HL-60 (cell line): Measurements from ENCODE around the gene EXOC4.

Experiments used
- CTCF ChIP-seq: IDR thresholded peaks from one replicate; pipeline ENCODE4 v1.5.1; 2011; ENCODE audit warnings: low read length, control low read depth, inconsistent platforms; ENCODE audit not compliant: insufficient read depth
- POLR2AphosphoS5 ChIP-seq: IDR thresholded peaks from 2 replicates; pipeline ENCODE4 v1.6.1; 2012; ENCODE audit warnings: low read depth

- TF ChIP-seq CTCF = no peak
- TF ChIP-seq POLR2AphosphoS5 = no peak
These were observed 37.2 kb downstream of the EXOC4 start for GRCh38 chr7:133290041-133290440.
